Endothelial cell of umbilical vein (primary cell): Measurements from ENCODE around the gene ADAP1. TPM values are rescaled to one million over a fixed set of nuclear protein-coding genes. Genes with fewer than 3 reads are reported as not detected.
"Not testable (repeated sequence)": the region's sequence is repeated elsewhere in the genome, so short reads cannot be mapped to it uniquely, and the experiment has no call there.

Experiments
- BruUV-seq: library from RNA; stranded (reverse); fragments of 400-500 nt; replicated peaks from 2 replicates; lab custom pipeline; 2021; lab: Mats Ljungman, UMichigan
- CTCF ChIA-PET: fragments of 300-600, 350-600 bp; sonication (Branson Sonifier 250); formaldehyde crosslinking; loops from one replicate; lab custom pipeline; 2021; ENCODE audit warnings: antibody characterized with exemption, inconsistent platforms; lab: Charles Lee
- POLR2A ChIA-PET: fragments of 300-600, 350-600 bp; sonication (Branson Sonifier 250); formaldehyde crosslinking; loops from one replicate; lab custom pipeline; 2021; ENCODE audit warnings: antibody characterized with exemption, inconsistent platforms; lab: Charles Lee
- DNase-seq: peaks from one replicate; pipeline ENCODE4 v3.0.0-alpha.2; 2011; ENCODE audit warnings: low read depth, low spot score
- FAIRE-seq: peaks from 2 replicates; lab custom pipeline; 2011; peaks lifted over from hg19 to GRCh38; lab: Jason Lieb, UNC
- H2AFZ ChIP-seq: 2 replicates; pipeline ENCODE4 v1.6.0; 2012; ENCODE audit warnings: low read depth, low read length, control low read depth, inconsistent platforms
- H3K27ac ChIP-seq: 2 replicates; pipeline ENCODE4 v1.5.1; 2011; ENCODE audit warnings: low read depth, mild to moderate bottlenecking, control low read depth, low read length, moderate library complexity; ENCODE audit not compliant: insufficient read depth
- H3K27me3 ChIP-seq, 2 experiments: 2 replicates each; pipeline versions ENCODE4 v1.6.0 to v1.6.1; 2011; ENCODE audit warnings: low read length in 2 of 2, mixed read lengths in 1 of 2; ENCODE audit not compliant: control insufficient read depth in 2 of 2, insufficient read depth in 2 of 2
- H3K36me3 ChIP-seq, 2 experiments: 2 replicates in 1 of 2; 3 replicates in 1 of 2; pipeline ENCODE4 v1.5.1; 2011; ENCODE audit warnings: low read length in 2 of 2, mild to moderate bottlenecking in 1 of 2, moderate library complexity in 1 of 2; ENCODE audit not compliant: control insufficient read depth in 2 of 2, insufficient read depth in 2 of 2; ENCODE audit errors: extremely low read depth in 1 of 2
- H3K4me1 ChIP-seq: 3 replicates; pipeline ENCODE4 v1.5.1; 2011; ENCODE audit warnings: mild to moderate bottlenecking, low read length; ENCODE audit not compliant: control insufficient read depth, insufficient read depth; ENCODE audit errors: extremely low read depth
- H3K4me2 ChIP-seq: 2 replicates; pipeline ENCODE4 v1.6.1; 2011; ENCODE audit warnings: low read length, control low read depth, mixed read lengths; ENCODE audit not compliant: insufficient read depth
- H3K4me3 ChIP-seq, 3 experiments: fragments of 200-600 bp in 1 of 3; sonication (generic), shearing (Covaris generic) in 1 of 3; replicated peaks in 1 of 3; 2 replicates each; pipeline ENCODE4 v1.5.1; 2011 to 2016; ENCODE audit warnings: control low read depth in 3 of 3, low read length in 3 of 3, mild to moderate bottlenecking in 2 of 3, inconsistent platforms in 1 of 3, low read depth in 1 of 3, moderate library complexity in 1 of 3; ENCODE audit not compliant: insufficient read depth in 1 of 3
- H3K79me2 ChIP-seq: 2 replicates; pipeline ENCODE4 v1.6.0; 2012; ENCODE audit warnings: low read length, inconsistent platforms; ENCODE audit not compliant: control insufficient read depth, insufficient read depth
- H3K9ac ChIP-seq: replicated peaks from 2 replicates; pipeline ENCODE3; 2011; ENCODE audit warnings: low read length, control low read depth; ENCODE audit not compliant: insufficient read depth; ENCODE audit errors: extremely low read depth
- H3K9me1 ChIP-seq: replicated peaks from 3 replicates; pipeline ENCODE4 v1.6.0; 2011; ENCODE audit warnings: mild to moderate bottlenecking, low read length; ENCODE audit not compliant: control insufficient read depth, insufficient read depth; ENCODE audit errors: extremely low read depth
- H3K9me3 ChIP-seq: replicated peaks from 2 replicates; pipeline ENCODE4 v1.5.1; 2012; ENCODE audit warnings: low read length, inconsistent platforms; ENCODE audit not compliant: control insufficient read depth, insufficient read depth
- H4K20me1 ChIP-seq: replicated peaks from 2 replicates; pipeline ENCODE3; 2011; ENCODE audit warnings: mild to moderate bottlenecking, low read length; ENCODE audit not compliant: control insufficient read depth, insufficient read depth; ENCODE audit errors: extremely low read depth
- CTCF ChIP-seq, 2 donors: IDR thresholded peaks; 1 replicate in 1 of 2; 2 replicates in 1 of 2; pipeline ENCODE4 v1.5.1; 2011; ENCODE audit warnings: low read length in 2 of 2, mild to moderate bottlenecking in 2 of 2, moderate library complexity in 2 of 2, control low read depth in 1 of 2, inconsistent platforms in 1 of 2, low read depth in 1 of 2; ENCODE audit not compliant: insufficient read depth in 1 of 2; ENCODE audit errors: extremely low read depth in 1 of 2
- JUN ChIP-seq: IDR thresholded peaks from 2 replicates; pipeline ENCODE4 v1.6.1; 2011; ENCODE audit warnings: borderline replicate concordance, low read depth; ENCODE audit not compliant: insufficient read length, insufficient read depth
- MAX ChIP-seq: IDR thresholded peaks from 2 replicates; pipeline ENCODE4 v1.6.1; 2011; ENCODE audit not compliant: insufficient read depth, insufficient read length
- POLR2A ChIP-seq: IDR thresholded peaks from 2 replicates; pipeline ENCODE4 v1.6.1; 2012; ENCODE audit warnings: low read depth, mild to moderate bottlenecking, control low read depth, low read length
- dilution Hi-C: fragments of 300-500 bp; cut with MboI; formaldehyde crosslinking; loops from one replicate; pipeline ENCODE4 v1.15.0; 2019; ENCODE audit warnings: low sequenced_read_pairs; ENCODE audit not compliant: extremely low pct_ligation_motif_present
- intact Hi-C: fragments of 100-400 bp; cut with micrococcal nuclease; formaldehyde crosslinking; loops from one replicate; pipeline ENCODE4 v1.10.0; 2022
- polyA plus RNA-seq, 4 experiments: library from polyadenylated mRNA; depleted of rRNA in 3 of 4; stranded (reverse) in 3 of 4; unstranded in 1 of 4; fragments of >200 nt; gene quantifications; 2 replicates each; pipeline versions ENCODE4 v1.2.1 to v1.2.3, GENCODE V29; 2011 to 2012; ENCODE audit warnings: missing spikeins in 1 of 4
- total RNA-seq: library from RNA; stranded (reverse); gene quantifications from 2 replicates; pipeline ENCODE4 v1.2.3, GENCODE V29; 2021

ADAP1 gene
- total and polyA plus RNA-seq, 2 donors (not counting 3 experiments of a cell fraction or from before 2014, with no cell fraction given) = 0.49 to 0.58 TPM

- H3K79me2 ChIP-seq = no peaks in the 10 kb centered on the region
- no peak for DNase-seq
Observed at GRCh38 chr7:960269-960871, 5.9 kb upstream of the ADAP1 start.

GRCh38 chr7:959740-960139 lies 5.3 kb upstream of the ADAP1 start:
- H3K9me1 ChIP-seq, H3K27ac ChIP-seq, POLR2A ChIA-PET, H3K79me2 ChIP-seq, H3K27me3 ChIP-seq, FAIRE-seq, BruUV-seq, H3K4me3 ChIP-seq, DNase-seq, H3K4me1 ChIP-seq, H3K4me2 ChIP-seq, H4K20me1 ChIP-seq, H3K36me3 ChIP-seq, dilution Hi-C loops, H3K9ac ChIP-seq, H2AFZ ChIP-seq, intact Hi-C loops, H3K9me3 ChIP-seq: not testable (repeated sequence)
- CTCF ChIA-PET = interaction anchor here (1.1 to 1.2 kb wide), 2 partner anchors 15 to 128 kb away, joined by 3 to 5 read pairs; partner anchors contain the start of genes COX19 and SUN1

More at GRCh38 chr7:960269-960871, 5.9 kb upstream of the ADAP1 start:
- no peak for FAIRE-seq
- H3K4me2 ChIP-seq = no peak overlapping the region
- no peak overlapping the region for H3K4me3 ChIP-seq
- ChIA-PET CTCF (interaction anchor here (1.2 kb wide), 1 partner anchor 15 kb away, joined by 5 read pairs; the partner anchor contains the start of gene COX19), POLR2A (no interaction called here)
- H3K9ac ChIP-seq = no peak overlapping the region
- no peak overlapping the region for H2AFZ ChIP-seq
- no peaks in the 10 kb centered on the region for H3K9me1 ChIP-seq
- dilution Hi-C loops (no loop called here), intact Hi-C loops (no loop called here)
- H4K20me1 ChIP-seq = no peaks in the 10 kb centered on the region
- H3K4me1 ChIP-seq = no peaks in the 10 kb centered on the region
- H3K27me3 ChIP-seq = peaks cover 0 to 2% of the 10 kb centered on the region in 2 experiments
- no peak for TF ChIP-seq MAX
- no peak for TF ChIP-seq CTCF (IDR thresholded peaks at IDR 0.05; ENCODE audit: extremely low read depth in 1 of 2, insufficient read depth in 1 of 2, low read depth in 1 of 2, low read length in 2 of 2)
- TF ChIP-seq POLR2A = no peak
- no peak for TF ChIP-seq JUN
- H3K9me3 ChIP-seq = no peaks in the 10 kb centered on the region
- H3K36me3 ChIP-seq = no peaks in the 10 kb centered on the region
- no peak overlapping the region for H3K27ac ChIP-seq
- BruUV-seq = no TSS peak
